GM12873 (cell line): Measurements from ENCODE around the gene ADCY7.

ENCODE experiments used
- CTCF ChIP-seq: IDR thresholded peaks from 2 replicates; pipeline ENCODE4 v1.5.1; 2012; ENCODE audit warnings: low read depth, mild to moderate bottlenecking, moderate library complexity, low read length, control low read depth; ENCODE audit not compliant: insufficient read depth; ENCODE audit errors: missing control alignments

ADCY7 gene

GRCh38 chr16:50298591-50299507, 32.5 kb downstream of the ADCY7 start:
- TF ChIP-seq CTCF = no peak

GRCh38 chr16:50299508-50300105, 33.3 kb downstream of the ADCY7 start:
- TF ChIP-seq CTCF = no peak

- TF ChIP-seq CTCF = no peak
Observed at GRCh38 chr16:50300942-50301625, 34.7 kb downstream of the ADCY7 start.

- TF ChIP-seq CTCF = no peak
Observed at GRCh38 chr16:50301626-50302471, 35.5 kb downstream of the ADCY7 start.

- TF ChIP-seq CTCF = no peak
Observed at GRCh38 chr16:50302472-50303005, 36.2 kb downstream of the ADCY7 start.

- TF ChIP-seq CTCF = no peak
Observed at GRCh38 chr16:50303041-50303604, 36.8 kb downstream of the ADCY7 start.
